Measurements from ENCODE around the gene AP2S1. TPM values are rescaled to one million over a fixed set of nuclear protein-coding genes. Genes with fewer than 3 reads are reported as not detected.

The AP2S1 gene
- total RNA-seq, 6 experiments from 2014 or later, result 67.2 to 82.6 (median 73.6) TPM

GRCh38 chr19:46862974-46863632, 12.5 kb upstream of the AP2S1 start:
- Histone ChIP-seq H3K4me1 (peaks cover 0 to 55% (median 22%) of the 10 kb centered on the region in 4 donors), H3K27ac (peak overlapping the region; percentile 95 to 99 (median 98)), H3K27me3 (no peaks in the 10 kb centered on the region), H3K36me3 (no peaks in the 10 kb centered on the region), H3K4me3 (peak overlapping the region; percentile 69 to 95 (median 85)), H3K9me3 (no peaks in the 10 kb centered on the region)
- 19% methylated on average over 4 of the region's 4 CpGs for WGBS (ENCODE audit: insufficient coverage, low coverage, low lambda C conversion rate, missing lambda C conversion rate)
- no peak for TF ChIP-seq POLR2A (IDR thresholded peaks at IDR 0.05)
- TF ChIP-seq CTCF (IDR thresholded peaks at IDR 0.05), result no peak
- intact Hi-C loops (cut with DNase I), result loop anchor here in 1 of 2 donors (5.0 kb wide), 1 partner anchor 129 kb away; no protein-coding TSS in a partner anchor
- ATAC-seq (no peak), DNase-seq (peak in 1 of 3 donors; percentile 42)

DNA sequence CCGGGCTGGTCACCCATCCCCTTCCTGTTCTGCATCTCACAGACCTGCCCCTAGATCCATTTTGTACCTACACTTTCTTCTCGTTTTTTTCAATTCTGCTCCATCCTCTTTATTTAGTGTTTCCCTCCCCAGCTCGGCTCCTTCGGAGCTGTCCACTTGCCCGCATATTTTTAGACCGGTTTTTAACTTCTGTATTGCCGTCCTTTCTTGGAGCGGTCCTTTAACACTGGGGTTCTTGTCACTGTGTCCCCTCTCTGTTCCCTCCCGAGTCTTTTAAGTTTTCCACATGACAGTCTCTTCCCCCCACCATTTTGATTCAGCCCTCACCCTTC, 11.8 kb upstream of the AP2S1 start:
- DNase-seq, result no peak
- 17% methylated on average over 9 of the region's 9 CpGs for WGBS (ENCODE audit: insufficient coverage, low coverage, low lambda C conversion rate, missing lambda C conversion rate)
- H3K9me3 ChIP-seq, result no peaks in the 10 kb centered on the region
- no peak for ATAC-seq
- intact Hi-C loops (cut with DNase I), result loop anchor here in 1 of 2 donors (5.0 kb wide), 1 partner anchor 130 kb away; no protein-coding TSS in a partner anchor
- H3K4me3 ChIP-seq, result peak overlapping the region; percentile 69 to 95 (median 85)
- no peaks in the 10 kb centered on the region for H3K36me3 ChIP-seq
- no peaks in the 10 kb centered on the region for H3K27me3 ChIP-seq
- peak overlapping the region; percentile 95 to 99 (median 98) for H3K27ac ChIP-seq
- peaks cover 0 to 49% (median 22%) of the 10 kb centered on the region in 4 donors for H3K4me1 ChIP-seq
- no peak for TF ChIP-seq POLR2A (IDR thresholded peaks at IDR 0.05)
- TF ChIP-seq CTCF (IDR thresholded peaks at IDR 0.05), result no peak

DNA sequence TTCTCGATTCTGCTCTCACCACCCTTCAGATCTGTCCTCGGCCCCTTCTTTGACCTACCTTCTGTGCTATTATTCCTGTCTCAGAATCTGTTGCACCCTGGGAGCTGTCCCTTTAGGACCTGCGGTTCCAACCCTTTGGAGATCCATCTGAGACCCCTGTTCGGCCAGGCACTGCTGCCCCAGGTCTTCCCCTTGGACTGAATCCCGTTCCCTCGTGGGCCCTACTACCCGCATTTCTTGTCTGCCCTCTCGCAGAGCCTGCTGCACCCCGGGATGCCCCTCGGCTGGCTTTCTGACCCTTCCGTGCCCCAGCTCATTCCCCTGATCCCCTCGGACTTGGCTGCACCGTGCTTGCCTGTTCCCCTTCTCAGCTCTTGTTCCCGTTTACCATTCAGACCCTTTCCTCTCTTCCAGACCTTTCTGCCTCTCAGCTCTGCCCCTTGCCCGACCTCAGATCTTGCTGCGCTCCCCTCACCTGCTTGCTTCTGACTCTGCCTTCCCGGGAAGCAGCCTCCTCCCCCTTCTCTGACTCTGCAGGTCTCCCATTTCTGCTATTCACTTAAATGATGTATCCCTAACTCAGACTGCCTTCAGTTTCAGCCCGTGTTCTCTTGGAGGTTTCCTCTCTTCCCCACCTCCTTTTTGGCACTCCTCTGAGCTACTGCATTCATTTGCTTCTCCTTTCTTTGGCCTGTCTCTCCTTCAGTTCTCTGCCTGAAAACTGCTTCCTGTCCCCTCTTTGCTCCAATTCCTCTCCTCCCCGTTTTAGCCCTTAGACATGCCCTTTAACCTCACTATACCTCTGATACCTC, 11.3 kb upstream of the AP2S1 start:
- Histone ChIP-seq H3K27ac (peak overlapping the region; percentile 95 to 99 (median 98)), H3K4me3 (peak overlapping the region; percentile 69 to 95 (median 85)), H3K9me3 (no peaks in the 10 kb centered on the region), H3K36me3 (no peaks in the 10 kb centered on the region), H3K4me1 (peaks cover 0 to 46% (median 22%) of the 10 kb centered on the region in 4 donors), H3K27me3 (no peaks in the 10 kb centered on the region)
- peak; percentile 47 for TF ChIP-seq POLR2A (IDR thresholded peaks at IDR 0.05)
- no peak for TF ChIP-seq CTCF (IDR thresholded peaks at IDR 0.05)
- WGBS (ENCODE audit: insufficient coverage, low coverage, low lambda C conversion rate, missing lambda C conversion rate), result 1% methylated on average over 19 of the region's 19 CpGs
- ATAC-seq, result no peak
- peak in 2 of 3 donors; percentile 50 to 66 for DNase-seq
- intact Hi-C loops (cut with DNase I), result loop anchor here in 1 of 2 donors (5.0 kb wide), 1 partner anchor 130 kb away; no protein-coding TSS in a partner anchor

DNA sequence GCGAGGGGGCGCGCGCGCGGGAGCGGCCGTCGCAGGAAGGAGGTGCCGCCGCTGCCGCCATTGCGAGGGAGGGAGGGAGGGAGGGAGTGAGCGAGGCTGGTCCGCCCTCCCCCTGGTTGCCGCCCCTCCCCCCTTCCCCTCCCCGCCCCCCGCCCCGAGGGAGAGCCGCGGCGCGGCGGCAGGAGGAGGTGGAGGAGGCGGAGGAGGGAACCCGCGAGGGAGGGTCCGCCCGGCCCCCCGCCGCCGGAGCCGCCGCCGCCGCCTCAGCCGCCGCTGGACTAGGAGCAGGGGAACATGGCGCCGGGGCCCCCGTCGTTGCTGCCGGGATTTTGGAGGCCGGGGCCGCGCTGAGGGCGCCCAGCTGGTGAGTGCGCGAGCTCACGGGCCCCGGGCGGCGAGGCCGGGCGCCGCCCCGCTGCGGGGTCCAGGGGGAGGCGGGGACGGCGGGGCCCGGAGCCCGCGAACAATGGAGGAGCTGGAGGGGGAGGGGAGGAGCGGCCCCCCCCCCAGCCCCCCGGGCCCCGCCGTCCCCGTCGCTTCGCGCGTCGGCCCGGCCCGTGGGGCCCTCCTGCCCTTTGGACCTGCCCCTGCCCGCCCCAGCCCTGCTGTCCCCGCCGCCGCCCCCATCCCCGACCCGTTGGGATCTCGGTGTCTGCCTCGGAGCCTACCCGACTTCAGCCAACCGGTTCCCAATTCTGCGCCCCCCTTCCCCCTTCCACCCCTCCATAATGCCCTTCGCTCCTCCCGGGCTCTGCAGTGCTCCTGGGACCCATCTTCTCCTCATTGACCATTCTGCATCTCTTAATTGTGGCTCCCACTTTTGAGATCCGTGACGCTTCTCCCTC, 10.4 kb upstream of the AP2S1 start, which contains the start of gene ARHGAP35:
Gene ARHGAP35, plus strand, starts transcription at position 152 of the 845 bp plus-strand sequence. CDS start 57,679 bp downstream, outside the sequence.
- TF ChIP-seq POLR2A (IDR thresholded peaks at IDR 0.05), result no peak
- no peak for TF ChIP-seq CTCF (IDR thresholded peaks at IDR 0.05)
- peak; percentile 63 to 76 (median 72) for DNase-seq
- H3K27me3 ChIP-seq, result no peaks in the 10 kb centered on the region
- peak in 3 of 4 donors; percentile 22 to 48 (median 44) for ATAC-seq
- no peaks in the 10 kb centered on the region for H3K9me3 ChIP-seq
- 0% methylated on average over 8 of the region's 91 CpGs for WGBS (ENCODE audit: insufficient coverage, low coverage, low lambda C conversion rate, missing lambda C conversion rate)
- intact Hi-C loops (cut with DNase I), result loop anchor here in 1 of 2 donors (5.0 kb wide), 1 partner anchor 131 kb away; no protein-coding TSS in a partner anchor
- no peaks in the 10 kb centered on the region for H3K36me3 ChIP-seq
- peak within 1 kb of the TSS; percentile 69 to 95 (median 85) for H3K4me3 ChIP-seq
- peaks cover 0 to 42% (median 20%) of the 10 kb centered on the region in 4 donors for H3K4me1 ChIP-seq
- peak within 1 kb of the TSS; percentile 95 to 99 (median 98) for H3K27ac ChIP-seq

Data from right lobe of liver (tissue), 6 donors.